Measurements from ENCODE around the gene TOMM7.

The TOMM7 gene

DNA sequence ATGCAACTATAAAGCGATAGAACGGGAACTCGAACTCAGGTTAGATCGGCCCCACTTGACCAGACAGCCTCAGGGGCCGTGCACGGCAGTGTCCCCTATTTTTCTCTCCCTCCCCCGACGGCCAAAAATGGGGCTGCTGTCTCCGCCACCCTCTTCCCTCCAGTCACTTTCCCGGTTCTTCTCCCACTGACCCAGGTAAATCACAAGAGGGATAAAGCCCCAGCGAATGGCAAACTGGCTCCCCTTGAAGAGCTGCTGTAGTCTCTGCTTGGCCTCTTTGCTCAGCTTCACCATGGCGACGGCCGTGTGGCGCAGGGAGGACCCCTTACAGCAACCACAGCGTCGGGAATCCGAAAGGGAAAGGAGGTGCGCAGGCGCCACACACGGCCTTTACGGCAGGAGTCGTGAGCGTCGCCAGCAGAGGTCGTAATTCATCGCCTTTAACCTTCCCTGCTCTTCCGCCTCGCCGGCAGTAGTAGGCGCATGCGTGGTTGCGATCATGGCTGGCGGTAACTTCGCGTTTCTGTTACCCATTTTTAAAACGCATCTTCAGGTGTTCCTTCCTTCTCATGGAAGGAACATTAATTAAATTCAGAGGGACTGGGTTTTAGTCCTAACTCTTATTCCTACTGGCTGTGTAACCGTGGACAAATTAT is at the start of gene TOMM7:
Gene TOMM7 (minus strand): TSS at position 364 of the 656 bp plus-strand sequence. CDS start 70 bp downstream, at position 294.
- DNase-seq (ENCODE audit: low spot score), result peak; percentile 99

GRCh38 chr7:22872096-22872807 is 49.6 kb upstream of the TOMM7 start:
- DNase-seq (ENCODE audit: low spot score), result no peak

DNA sequence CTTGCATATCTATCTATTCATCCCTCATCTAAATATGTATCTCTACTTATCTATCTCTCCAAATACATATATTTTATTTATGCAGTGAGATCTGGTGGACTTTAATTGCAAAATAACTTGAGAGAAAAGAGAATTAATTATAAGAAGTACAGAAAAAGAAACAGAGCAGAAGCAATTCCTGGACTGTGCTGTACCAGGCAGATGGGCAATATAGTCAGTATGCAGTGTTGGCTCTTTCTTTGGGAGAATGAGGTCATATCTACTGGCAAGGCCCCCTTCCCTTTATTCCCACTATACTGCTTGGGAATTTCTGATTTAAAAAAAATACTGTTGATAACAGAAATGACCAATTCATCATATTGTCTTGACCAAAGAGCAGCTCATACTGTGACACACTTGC is 49.0 kb upstream of the TOMM7 start:
- no peak for DNase-seq (ENCODE audit: low spot score)

DNA sequence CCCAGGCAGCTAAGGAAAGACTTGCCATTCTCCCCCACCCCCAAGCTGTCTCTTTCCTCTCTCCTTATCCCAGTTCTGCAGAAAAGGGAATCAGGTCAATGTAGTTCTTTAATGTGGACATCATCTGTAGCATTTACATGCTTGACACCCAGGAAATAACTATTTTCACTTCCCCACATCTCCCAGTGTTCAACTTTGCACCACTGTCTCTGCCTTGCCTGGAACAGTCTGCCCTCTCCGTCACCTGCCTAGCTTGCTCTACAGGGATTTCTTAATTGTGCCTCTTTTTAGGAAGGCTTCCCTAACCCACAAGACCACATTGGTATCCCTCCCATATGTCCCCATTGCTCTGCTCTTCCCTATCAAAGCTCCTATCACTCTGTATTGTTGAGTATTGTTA is 45.9 kb upstream of the TOMM7 start:
- DNase-seq (ENCODE audit: low spot score), result no peak

DNA sequence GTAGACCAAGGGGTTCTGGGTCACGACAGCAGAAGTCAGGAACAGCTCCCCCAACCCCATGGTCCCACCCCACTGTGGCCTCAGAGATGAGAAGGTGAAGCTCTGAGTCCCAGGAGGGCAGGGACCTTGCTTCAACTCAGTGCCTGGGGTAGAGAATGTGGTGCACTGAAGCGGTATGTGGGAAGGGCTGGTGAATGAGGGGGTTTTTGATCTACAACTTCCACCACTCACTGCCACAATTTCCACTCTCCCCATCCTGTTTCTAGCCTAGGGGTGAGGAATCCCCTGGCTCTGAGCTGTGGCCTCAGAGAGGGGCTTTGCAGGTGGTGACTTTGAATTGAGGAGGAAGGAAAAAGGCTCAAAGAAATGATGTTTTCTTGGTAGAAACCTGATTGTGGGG is 44.9 kb upstream of the TOMM7 start:
- DNase-seq (ENCODE audit: low spot score), result no peak

DNA sequence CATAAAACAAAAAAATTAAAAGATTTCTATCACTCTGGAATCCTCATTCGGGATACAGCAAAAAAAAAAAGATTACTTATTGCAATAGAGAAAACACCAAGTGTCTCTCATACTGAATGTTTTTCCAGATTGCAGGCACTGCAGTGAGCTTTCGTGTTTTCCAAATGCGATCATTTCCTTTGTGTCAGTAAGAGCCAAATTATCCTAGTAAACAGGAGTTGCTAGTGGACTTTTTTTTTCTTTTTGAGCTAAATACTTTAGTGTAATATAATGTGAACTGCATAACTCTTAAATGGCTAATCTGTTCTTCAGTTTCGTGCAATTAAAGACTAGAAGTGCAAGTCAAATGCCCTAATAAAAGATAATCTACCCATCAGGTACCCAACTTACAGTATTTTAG is 44.4 kb upstream of the TOMM7 start:
- DNase-seq (ENCODE audit: low spot score), result peak; percentile 74

- peak; percentile 47 for DNase-seq (ENCODE audit: low spot score)
These were observed 42.9 kb upstream of the TOMM7 start for GRCh38 chr7:22865602-22865960.

DNA sequence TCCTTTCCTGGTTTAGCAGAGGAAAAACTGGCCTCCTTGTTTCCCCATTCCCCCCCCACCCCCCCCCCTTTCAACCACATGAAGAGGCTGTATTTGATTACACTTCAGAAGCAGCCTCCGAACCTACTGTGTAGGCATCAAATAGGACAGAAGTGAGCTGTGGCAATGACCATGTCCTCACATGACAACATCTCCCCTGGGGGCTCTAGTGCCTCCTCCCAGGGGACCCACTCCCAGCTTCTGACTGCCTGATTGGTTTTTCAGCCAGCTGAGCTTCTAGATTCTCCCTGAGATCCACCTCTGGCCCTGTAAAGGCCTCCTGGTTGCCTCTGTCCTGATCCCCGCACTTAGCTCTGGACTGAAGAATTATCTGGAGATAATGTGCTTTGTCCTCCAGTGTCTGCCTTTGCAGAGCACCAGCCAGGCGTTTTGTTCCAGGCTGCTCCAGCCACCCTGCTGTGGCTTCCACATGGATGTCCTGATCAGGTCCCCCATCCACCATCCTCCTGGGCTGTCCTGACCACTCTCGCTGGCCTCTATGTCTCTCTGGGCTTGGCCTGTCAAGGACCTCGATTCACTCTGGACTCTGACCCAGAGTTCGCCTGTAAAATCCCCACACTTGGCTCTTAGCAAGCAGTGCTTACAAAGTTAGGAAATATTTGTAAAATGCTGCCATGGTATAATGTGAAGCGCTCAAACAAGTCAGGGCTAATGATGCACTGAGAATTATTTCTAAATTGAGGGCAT is 42.4 kb upstream of the TOMM7 start:
- no peak for DNase-seq (ENCODE audit: low spot score)

DNA sequence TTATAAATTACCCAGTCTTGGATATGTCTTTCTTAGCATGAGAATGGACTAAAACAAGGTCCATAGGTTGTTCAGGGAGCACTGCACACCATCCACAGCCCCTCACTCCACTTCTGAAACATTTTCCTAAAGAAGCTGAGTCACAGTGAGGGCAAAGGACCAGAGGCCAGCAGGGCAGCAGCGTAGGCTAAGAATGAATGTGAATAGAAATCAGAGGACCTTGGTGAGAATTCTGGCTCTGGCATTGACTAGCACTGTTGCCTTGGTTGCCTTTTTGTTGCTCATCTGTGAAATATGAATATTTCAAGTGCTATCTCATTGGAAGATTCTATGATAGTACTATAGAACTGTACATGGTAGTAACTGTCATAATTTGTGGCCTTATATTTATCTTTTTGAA is 41.7 kb upstream of the TOMM7 start:
- no peak for DNase-seq (ENCODE audit: low spot score)

DNA sequence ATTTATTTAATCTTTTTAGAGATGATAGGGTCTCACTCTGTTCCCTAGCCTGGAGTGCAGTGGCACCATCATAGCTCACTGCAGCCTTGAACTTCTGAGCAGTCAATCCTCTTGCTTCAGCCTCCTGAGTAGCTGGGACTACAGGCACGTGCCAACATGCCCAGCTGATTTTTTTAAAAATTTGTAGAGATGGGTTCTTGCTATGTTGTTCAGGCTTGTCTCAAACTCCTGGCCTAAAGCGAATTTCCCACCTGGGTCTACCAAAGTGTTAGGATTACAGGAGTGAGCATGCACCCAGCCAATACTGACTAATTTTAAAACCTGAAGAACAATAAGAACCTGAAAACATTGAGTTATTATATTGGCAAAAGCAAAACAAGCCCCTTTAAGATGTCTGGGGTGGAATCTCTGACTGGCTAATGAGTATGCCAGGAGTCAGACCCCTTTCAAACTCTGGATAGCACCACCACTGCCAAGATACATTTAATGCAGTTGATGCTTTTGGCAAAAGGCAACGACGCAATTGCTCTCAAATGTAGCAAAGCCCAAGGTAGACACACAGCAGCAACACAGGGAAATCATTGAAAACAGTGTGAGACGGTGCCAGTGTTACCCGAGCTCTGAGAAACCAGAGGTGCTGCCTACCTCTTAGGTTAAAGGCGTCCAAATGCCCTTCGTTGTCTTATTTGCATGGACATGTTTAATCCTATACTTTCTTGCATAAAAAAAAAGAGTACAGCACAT is 40.7 kb upstream of the TOMM7 start:
- no peak for DNase-seq (ENCODE audit: low spot score)

- DNase-seq (ENCODE audit: low spot score), result no peak
These were observed 38.9 kb upstream of the TOMM7 start for GRCh38 chr7:22861576-22861975.

GRCh38 chr7:22860784-22861482 is 38.3 kb upstream of the TOMM7 start:
- DNase-seq (ENCODE audit: low spot score), result no peak

DNA sequence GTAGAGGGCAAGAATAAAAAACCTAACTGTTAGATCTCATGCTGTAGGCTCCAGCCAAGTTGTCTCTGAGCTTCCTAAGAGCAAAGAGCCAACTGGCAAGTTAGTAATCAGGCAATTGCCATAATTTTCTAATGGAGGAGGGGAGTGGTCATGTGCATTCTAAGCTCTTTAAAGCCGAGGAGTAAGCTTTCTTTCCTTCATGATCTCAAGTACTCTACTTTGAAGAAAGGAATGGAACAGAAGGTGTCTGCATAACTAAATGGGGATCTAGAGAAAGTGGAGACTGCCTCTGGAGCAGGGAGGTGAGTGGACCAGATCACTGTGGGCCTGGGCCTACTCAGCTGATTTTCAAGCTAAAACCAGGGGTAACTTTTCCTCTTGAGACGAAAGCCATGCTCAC is 37.7 kb upstream of the TOMM7 start:
- DNase-seq (ENCODE audit: low spot score), result no peak

DNA sequence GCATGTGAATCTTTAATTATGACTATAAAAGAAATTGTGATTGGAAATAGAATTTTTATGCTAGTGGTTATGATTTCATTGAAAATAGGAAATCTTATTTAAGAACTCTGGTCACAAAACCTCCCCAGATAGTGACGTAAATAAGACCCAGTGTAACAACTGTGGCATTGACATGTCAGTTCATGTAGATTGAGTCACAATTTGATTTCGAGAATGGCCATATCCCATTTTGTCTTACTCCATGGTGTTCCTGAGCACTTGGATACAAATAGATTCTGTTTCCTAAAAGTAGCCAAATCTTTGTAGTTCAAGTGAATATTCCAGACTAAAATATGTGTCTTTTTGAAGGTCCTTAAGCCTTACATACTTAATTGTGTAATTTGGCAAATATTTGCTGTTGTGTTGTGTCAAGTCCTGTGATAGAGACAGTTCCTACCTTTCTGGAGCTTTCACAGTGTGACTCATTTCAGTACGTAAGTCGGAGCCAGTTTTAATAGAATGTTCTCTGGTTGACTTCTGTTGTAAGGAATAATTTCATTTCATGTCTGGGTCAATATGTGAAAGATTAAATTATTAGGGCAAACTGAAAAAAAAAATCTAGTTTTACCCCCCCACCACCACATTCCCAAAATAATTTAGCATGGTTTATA is 37.1 kb upstream of the TOMM7 start:
- DNase-seq (ENCODE audit: low spot score), result no peak

DNA sequence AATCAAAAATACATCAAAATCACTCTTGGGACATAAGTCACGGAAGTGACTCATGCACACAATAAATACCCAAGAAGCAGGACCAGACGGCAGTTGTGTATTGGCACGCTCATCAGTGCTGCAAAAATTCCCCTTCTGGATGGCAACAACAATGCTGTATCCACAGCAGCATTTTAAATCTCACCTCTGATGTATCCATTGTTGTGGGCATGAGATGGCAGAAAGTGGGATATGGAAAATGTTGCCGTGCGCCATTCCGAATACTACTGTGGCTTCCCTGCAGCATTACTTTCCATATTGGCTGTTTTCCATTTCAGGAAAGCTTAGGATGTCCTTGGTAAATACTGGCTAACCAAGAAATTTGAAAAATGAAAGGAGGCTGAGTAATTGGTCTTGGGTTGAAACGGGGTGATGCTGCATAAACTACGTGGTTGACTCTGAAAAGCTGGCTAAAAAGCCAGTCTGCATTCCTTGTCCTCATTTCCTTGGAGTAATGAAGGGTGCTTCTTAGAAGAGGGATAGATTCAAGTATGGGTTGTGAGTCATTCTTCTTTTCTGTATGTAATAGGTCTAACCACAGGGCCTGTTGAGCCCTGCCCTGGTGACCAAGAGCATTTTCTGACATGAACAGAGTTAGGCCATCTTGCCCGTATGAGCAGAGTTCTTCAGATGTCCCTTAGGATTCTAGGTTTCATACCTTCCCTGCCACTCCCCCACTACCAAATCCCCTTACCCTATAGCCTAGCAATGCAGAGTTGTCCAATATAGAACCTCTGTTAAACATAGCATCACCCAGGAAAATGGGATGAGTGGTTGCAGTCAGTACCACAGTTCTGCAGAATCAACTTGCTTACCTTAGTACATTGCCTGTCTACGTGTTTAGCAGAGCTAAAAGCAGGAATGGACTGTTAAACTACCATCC is 36.3 kb upstream of the TOMM7 start:
- DNase-seq (ENCODE audit: low spot score), result peak; percentile 94

DNA sequence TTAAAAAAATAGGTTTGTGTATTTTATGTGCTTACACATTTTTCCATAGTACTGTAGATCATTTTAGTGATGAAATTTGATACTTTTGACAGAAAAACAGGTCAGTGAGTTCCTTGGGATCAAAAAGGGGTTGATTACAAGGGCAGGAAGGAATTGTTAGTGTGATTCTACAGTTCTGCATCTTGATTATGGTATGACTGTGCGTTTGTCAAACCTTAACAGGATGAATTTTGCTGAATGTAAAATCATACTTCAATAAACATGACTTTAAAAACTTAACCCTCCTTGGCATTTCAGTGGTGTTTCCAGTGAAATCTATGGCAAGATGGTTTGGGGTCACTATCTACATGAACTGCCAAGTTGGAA is 35.6 kb upstream of the TOMM7 start:
- no peak for DNase-seq (ENCODE audit: low spot score)

DNA sequence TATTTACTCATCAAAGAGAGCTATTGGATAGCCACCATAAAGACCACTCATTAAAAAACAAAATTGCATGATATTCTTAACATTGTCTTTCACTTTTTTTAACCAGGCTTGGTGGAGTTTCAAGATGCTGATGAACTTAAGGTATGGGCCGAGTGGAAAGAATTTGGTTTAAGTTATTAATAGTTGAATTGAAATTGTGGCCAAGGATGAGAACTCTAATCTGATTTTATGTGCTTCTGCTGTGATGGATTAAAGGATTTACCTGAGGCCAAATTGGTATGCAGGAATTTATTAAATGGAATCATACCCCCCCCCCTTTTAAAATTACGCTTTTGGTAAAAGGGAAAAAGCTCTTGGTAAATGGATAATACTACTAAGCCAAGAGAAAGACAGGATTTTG is 33.8 kb upstream of the TOMM7 start:
- DNase-seq (ENCODE audit: low spot score), result no peak

DNA sequence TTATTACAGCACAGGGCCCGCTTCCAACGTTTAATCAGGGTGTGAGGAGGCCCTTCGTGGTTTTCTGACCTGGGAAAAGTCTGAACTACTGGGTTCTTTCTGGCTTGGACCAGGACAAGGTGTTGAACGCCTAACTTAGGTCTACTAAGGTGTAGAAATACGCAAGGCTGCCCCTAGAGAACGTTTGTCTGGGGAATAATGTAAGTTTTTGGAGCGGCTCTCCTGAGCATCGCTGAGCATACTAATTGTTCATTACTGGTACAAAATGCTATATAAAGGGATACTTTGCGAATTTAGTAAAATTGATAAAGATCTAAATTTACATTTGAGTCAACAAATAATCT is 32.4 kb upstream of the TOMM7 start:
- no peak for DNase-seq (ENCODE audit: low spot score)

GRCh38 chr7:22854158-22855048 is 31.8 kb upstream of the TOMM7 start:
- DNase-seq (ENCODE audit: low spot score), result peak; percentile 91
